ENCODE data around the gene WDR37. TPM values are rescaled to one million over a fixed set of nuclear protein-coding genes. Genes with fewer than 3 reads are reported as not detected.

The WDR37 gene
- total and polyA plus RNA-seq, 9 of the 15 experiments (the other 6 are each of a cell fraction or from before 2014, with no cell fraction given), result 2.3 to 11.6 (median 6.7) TPM

DNA sequence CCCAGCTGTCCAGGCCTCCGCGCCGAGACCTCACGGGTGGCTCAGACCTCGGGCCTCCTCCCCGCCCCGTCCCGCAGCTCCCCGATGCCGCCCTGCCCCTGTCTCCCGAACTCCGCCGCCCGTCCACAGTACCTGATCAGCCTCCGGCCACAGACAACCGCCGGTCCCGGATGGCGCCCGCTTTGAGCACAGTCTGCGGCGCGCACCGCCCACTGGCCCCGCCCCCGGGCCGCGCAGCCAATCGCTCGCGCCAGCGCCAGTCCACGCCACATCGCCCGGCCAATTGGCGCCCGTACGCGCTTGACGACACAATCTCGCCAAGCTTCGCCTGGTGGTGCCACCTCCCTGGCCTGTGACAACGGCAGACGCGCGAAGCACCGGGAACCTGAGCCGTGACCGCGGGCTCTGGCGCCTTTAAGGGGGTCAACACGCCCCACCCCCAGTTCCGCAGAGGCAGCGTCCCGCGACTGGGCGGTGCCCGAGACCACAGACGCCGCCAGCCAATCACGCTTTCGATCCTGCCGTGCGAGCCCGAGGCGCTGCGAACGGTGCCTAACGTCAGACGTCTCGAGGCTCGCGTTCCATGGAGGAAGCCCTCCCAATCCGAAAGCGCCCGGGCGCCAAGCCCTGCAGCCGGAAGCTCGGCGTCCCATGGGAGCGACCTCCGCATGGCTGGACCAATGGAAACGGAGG, 7.3 kb upstream of the WDR37 start, which contains the start of gene IDI1 (continued):
- peak; percentile 83 to 92 for TF ChIP-seq MNT (conservative IDR thresholded peaks at IDR 0.05)
- TF ChIP-seq, protein P1, sequence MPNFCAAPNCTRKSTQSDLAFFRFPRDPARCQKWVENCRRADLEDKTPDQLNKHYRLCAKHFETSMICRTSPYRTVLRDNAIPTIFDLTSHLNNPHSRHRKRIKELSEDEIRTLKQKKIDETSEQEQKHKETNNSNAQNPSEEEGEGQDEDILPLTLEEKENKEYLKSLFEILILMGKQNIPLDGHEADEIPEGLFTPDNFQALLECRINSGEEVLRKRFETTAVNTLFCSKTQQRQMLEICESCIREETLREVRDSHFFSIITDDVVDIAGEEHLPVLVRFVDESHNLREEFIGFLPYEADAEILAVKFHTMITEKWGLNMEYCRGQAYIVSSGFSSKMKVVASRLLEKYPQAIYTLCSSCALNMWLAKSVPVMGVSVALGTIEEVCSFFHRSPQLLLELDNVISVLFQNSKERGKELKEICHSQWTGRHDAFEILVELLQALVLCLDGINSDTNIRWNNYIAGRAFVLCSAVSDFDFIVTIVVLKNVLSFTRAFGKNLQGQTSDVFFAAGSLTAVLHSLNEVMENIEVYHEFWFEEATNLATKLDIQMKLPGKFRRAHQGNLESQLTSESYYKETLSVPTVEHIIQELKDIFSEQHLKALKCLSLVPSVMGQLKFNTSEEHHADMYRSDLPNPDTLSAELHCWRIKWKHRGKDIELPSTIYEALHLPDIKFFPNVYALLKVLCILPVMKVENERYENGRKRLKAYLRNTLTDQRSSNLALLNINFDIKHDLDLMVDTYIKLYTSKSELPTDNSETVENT (CRISPR knock-in tag; IDR thresholded peaks at IDR 0.05), result peak; percentile 41; the same call in 1 of the 2 replicates
- peak; percentile 71 for TF ChIP-seq CCNT2 (IDR thresholded peaks at IDR 0.05; ENCODE audit: borderline replicate concordance, extremely low read depth, insufficient read length, low read depth, low read length)
- TF ChIP-seq, protein P2, sequence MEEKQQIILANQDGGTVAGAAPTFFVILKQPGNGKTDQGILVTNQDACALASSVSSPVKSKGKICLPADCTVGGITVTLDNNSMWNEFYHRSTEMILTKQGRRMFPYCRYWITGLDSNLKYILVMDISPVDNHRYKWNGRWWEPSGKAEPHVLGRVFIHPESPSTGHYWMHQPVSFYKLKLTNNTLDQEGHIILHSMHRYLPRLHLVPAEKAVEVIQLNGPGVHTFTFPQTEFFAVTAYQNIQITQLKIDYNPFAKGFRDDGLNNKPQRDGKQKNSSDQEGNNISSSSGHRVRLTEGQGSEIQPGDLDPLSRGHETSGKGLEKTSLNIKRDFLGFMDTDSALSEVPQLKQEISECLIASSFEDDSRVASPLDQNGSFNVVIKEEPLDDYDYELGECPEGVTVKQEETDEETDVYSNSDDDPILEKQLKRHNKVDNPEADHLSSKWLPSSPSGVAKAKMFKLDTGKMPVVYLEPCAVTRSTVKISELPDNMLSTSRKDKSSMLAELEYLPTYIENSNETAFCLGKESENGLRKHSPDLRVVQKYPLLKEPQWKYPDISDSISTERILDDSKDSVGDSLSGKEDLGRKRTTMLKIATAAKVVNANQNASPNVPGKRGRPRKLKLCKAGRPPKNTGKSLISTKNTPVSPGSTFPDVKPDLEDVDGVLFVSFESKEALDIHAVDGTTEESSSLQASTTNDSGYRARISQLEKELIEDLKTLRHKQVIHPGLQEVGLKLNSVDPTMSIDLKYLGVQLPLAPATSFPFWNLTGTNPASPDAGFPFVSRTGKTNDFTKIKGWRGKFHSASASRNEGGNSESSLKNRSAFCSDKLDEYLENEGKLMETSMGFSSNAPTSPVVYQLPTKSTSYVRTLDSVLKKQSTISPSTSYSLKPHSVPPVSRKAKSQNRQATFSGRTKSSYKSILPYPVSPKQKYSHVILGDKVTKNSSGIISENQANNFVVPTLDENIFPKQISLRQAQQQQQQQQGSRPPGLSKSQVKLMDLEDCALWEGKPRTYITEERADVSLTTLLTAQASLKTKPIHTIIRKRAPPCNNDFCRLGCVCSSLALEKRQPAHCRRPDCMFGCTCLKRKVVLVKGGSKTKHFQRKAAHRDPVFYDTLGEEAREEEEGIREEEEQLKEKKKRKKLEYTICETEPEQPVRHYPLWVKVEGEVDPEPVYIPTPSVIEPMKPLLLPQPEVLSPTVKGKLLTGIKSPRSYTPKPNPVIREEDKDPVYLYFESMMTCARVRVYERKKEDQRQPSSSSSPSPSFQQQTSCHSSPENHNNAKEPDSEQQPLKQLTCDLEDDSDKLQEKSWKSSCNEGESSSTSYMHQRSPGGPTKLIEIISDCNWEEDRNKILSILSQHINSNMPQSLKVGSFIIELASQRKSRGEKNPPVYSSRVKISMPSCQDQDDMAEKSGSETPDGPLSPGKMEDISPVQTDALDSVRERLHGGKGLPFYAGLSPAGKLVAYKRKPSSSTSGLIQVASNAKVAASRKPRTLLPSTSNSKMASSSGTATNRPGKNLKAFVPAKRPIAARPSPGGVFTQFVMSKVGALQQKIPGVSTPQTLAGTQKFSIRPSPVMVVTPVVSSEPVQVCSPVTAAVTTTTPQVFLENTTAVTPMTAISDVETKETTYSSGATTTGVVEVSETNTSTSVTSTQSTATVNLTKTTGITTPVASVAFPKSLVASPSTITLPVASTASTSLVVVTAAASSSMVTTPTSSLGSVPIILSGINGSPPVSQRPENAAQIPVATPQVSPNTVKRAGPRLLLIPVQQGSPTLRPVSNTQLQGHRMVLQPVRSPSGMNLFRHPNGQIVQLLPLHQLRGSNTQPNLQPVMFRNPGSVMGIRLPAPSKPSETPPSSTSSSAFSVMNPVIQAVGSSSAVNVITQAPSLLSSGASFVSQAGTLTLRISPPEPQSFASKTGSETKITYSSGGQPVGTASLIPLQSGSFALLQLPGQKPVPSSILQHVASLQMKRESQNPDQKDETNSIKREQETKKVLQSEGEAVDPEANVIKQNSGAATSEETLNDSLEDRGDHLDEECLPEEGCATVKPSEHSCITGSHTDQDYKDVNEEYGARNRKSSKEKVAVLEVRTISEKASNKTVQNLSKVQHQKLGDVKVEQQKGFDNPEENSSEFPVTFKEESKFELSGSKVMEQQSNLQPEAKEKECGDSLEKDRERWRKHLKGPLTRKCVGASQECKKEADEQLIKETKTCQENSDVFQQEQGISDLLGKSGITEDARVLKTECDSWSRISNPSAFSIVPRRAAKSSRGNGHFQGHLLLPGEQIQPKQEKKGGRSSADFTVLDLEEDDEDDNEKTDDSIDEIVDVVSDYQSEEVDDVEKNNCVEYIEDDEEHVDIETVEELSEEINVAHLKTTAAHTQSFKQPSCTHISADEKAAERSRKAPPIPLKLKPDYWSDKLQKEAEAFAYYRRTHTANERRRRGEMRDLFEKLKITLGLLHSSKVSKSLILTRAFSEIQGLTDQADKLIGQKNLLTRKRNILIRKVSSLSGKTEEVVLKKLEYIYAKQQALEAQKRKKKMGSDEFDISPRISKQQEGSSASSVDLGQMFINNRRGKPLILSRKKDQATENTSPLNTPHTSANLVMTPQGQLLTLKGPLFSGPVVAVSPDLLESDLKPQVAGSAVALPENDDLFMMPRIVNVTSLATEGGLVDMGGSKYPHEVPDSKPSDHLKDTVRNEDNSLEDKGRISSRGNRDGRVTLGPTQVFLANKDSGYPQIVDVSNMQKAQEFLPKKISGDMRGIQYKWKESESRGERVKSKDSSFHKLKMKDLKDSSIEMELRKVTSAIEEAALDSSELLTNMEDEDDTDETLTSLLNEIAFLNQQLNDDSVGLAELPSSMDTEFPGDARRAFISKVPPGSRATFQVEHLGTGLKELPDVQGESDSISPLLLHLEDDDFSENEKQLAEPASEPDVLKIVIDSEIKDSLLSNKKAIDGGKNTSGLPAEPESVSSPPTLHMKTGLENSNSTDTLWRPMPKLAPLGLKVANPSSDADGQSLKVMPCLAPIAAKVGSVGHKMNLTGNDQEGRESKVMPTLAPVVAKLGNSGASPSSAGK (IDR thresholded peaks at IDR 0.05), result peak; percentile 84
- TF ChIP-seq ARID4B (CRISPR knock-in tag; IDR thresholded peaks at IDR 0.05), result peak; percentile 38

Measured in K562 (cell line).